SK-N-SH (cell line): ENCODE data around the gene IGSF5. TPM values are rescaled to one million over a fixed set of nuclear protein-coding genes. Genes with fewer than 3 reads are reported as not detected.

Source experiments
- CTCF ChIA-PET: fragments of 300-600, 350-600 bp; formaldehyde crosslinking; extraction: SDS; loops from one replicate; lab custom pipeline; 2021; lab: Yijun Ruan, JAX
- POLR2A ChIA-PET: fragments of 350-600 bp; sonication (Branson Sonifier 250); formaldehyde crosslinking; extraction: SDS; loops from one replicate; lab custom pipeline; 2020; ENCODE audit warnings: antibody characterized with exemption, inconsistent platforms; lab: Yijun Ruan, JAX
- DNase-seq: peaks from one replicate; pipeline ENCODE4 v3.0.0; 2012
- H2AFZ ChIP-seq: fragments of 200-600 bp; sonication (generic); 2 replicates; pipeline ENCODE4 v1.8.1; 2016; ENCODE audit warnings: antibody characterized with exemption, mild to moderate bottlenecking, low read depth
- H3F3A ChIP-seq: fragments of 200-600 bp; sonication (generic); replicated peaks from 2 replicates; pipeline ENCODE3; 2016; ENCODE audit warnings: antibody characterized with exemption, mild to moderate bottlenecking; ENCODE audit not compliant: insufficient read depth
- H3K27ac ChIP-seq, 2 experiments: fragments of 200-500 bp in 1 of 2; fragments of 200-600 bp in 1 of 2; sonication (Bioruptor generic) in 1 of 2; sonication (generic), shearing (Covaris generic) in 1 of 2; 2 replicates each; pipeline versions ENCODE4 v1.5.1 to v1.6.1; 2014 to 2016; ENCODE audit warnings: low read depth in 2 of 2, inconsistent platforms in 1 of 2, low read length in 1 of 2, mild to moderate bottlenecking in 1 of 2, mixed read lengths in 1 of 2
- H3K27me3 ChIP-seq: fragments of 200-600 bp; sonication (generic), shearing (Covaris generic); 2 replicates; pipeline ENCODE4 v1.6.1; 2016; ENCODE audit warnings: mixed run types; ENCODE audit not compliant: insufficient read depth
- H3K36me3 ChIP-seq, 2 experiments: fragments of 200-500 bp in 1 of 2; fragments of 200-600 bp in 1 of 2; sonication (Bioruptor generic) in 1 of 2; sonication (generic) in 1 of 2; replicated peaks in 1 of 2; 2 replicates each; pipeline versions ENCODE3 to v1.5.1; 2014 to 2016; ENCODE audit warnings: low read length in 1 of 2, mild to moderate bottlenecking in 1 of 2; ENCODE audit not compliant: insufficient read depth in 2 of 2, control insufficient read depth in 1 of 2
- H3K4me1 ChIP-seq, 2 experiments: fragments of 200-500 bp in 1 of 2; fragments of 200-600 bp in 1 of 2; sonication (Bioruptor generic) in 1 of 2; sonication (generic), shearing (Covaris generic) in 1 of 2; 2 replicates each; pipeline versions ENCODE4 v1.5.1 to v1.6.1; 2014 to 2016; ENCODE audit warnings: low read depth in 1 of 2, low read length in 1 of 2, mixed run types in 1 of 2; ENCODE audit not compliant: insufficient read depth in 2 of 2, control insufficient read depth in 1 of 2
- H3K4me2 ChIP-seq: fragments of 200-600 bp; sonication (generic), shearing (Covaris generic); 2 replicates; pipeline ENCODE4 v1.6.1; 2017; ENCODE audit warnings: mixed run types
- H3K4me3 ChIP-seq, 2 experiments: fragments of 200-500 bp in 1 of 2; fragments of 200-600 bp in 1 of 2; sonication (Bioruptor generic) in 1 of 2; sonication (generic), shearing (Covaris generic) in 1 of 2; 2 replicates each; pipeline versions ENCODE4 v1.5.1 to v1.8.1; 2014 to 2016; ENCODE audit warnings: low read depth in 2 of 2, inconsistent platforms in 1 of 2, low read length in 1 of 2, mild to moderate bottlenecking in 1 of 2, mixed read lengths in 1 of 2, moderate library complexity in 1 of 2
- H3K79me2 ChIP-seq: fragments of 200-600 bp; sonication (generic); 2 replicates; pipeline ENCODE4 v1.8.1; 2017; ENCODE audit warnings: mild to moderate bottlenecking; ENCODE audit not compliant: insufficient read depth
- H3K9ac ChIP-seq: fragments of 200-600 bp; sonication (generic); 2 replicates; pipeline ENCODE4 v1.6.1; 2017; ENCODE audit warnings: mixed run types
- H3K9me2 ChIP-seq: fragments of 200-600 bp; sonication (generic); 2 replicates; pipeline ENCODE4 v1.6.1; 2017; ENCODE audit warnings: mixed run types
- H3K9me3 ChIP-seq: fragments of 200-600 bp; sonication (generic); 2 replicates; pipeline ENCODE4 v1.6.1; 2017; ENCODE audit warnings: mixed run types, mild to moderate bottlenecking, moderate library complexity
- H4K20me1 ChIP-seq: fragments of 200-600 bp; sonication (generic); 2 replicates; pipeline ENCODE4 v1.6.1; 2017; ENCODE audit warnings: mild to moderate bottlenecking, mixed run types; ENCODE audit not compliant: insufficient read depth
- ELF1 ChIP-seq: IDR thresholded peaks from 2 replicates; pipeline ENCODE4 v1.4.0; 2012
- EP300 ChIP-seq, 2 experiments: IDR thresholded peaks; 2 replicates each; pipeline versions ENCODE4 v1.4.0 to v1.6.1; 2012; ENCODE audit warnings: borderline replicate concordance in 1 of 2, low read depth in 1 of 2, low read length in 1 of 2
- FOSL2 ChIP-seq: IDR thresholded peaks from 2 replicates; pipeline ENCODE4 v1.4.0; 2012; ENCODE audit warnings: low read depth, mild to moderate bottlenecking, moderate library complexity, borderline replicate concordance
- GABPA ChIP-seq: IDR thresholded peaks from 2 replicates; pipeline ENCODE4 v1.4.0; 2012; ENCODE audit warnings: low read depth, mild to moderate bottlenecking
- GATA2 ChIP-seq: sonication (generic); formaldehyde crosslinking; IDR thresholded peaks from 2 replicates; pipeline ENCODE4 v1.5.0; 2020; ENCODE audit warnings: mild to moderate bottlenecking, missing genetic modification reagents
- MEF2A ChIP-seq: IDR thresholded peaks from 2 replicates; pipeline ENCODE4 v1.4.0; 2012; ENCODE audit warnings: low read depth, borderline replicate concordance
- NRF1 ChIP-seq: IDR thresholded peaks from 2 replicates; pipeline ENCODE4 v1.6.1; 2012; ENCODE audit warnings: low read depth, mild to moderate bottlenecking, low read length
- POLR2AphosphoS5 ChIP-seq: IDR thresholded peaks from 2 replicates; pipeline ENCODE4 v1.6.1; 2012; ENCODE audit warnings: low read depth, low read length
- RCOR1 ChIP-seq: fragments of 150-350 bp; IDR thresholded peaks from 2 replicates; pipeline ENCODE4 v1.6.1; 2017; ENCODE audit warnings: antibody characterized with exemption, low read length
- RFX5 ChIP-seq: IDR thresholded peaks from 2 replicates; pipeline ENCODE4 v1.6.1; 2012; ENCODE audit warnings: mild to moderate bottlenecking, improper control_type of control experiment, low read length
- SIN3A ChIP-seq: IDR thresholded peaks from 2 replicates; pipeline ENCODE4 v1.6.1; 2012; ENCODE audit warnings: low read depth, mild to moderate bottlenecking, low read length, moderate library complexity, borderline replicate concordance
- SMC3 ChIP-seq: IDR thresholded peaks from 2 replicates; pipeline ENCODE4 v1.6.1; 2012; ENCODE audit warnings: low read depth, low read length, improper control_type of control experiment
- TAF1 ChIP-seq: IDR thresholded peaks from 2 replicates; pipeline ENCODE4 v1.6.1; 2012; ENCODE audit warnings: low read depth, mild to moderate bottlenecking, low read length, moderate library complexity, borderline replicate concordance
- TCF12 ChIP-seq: IDR thresholded peaks from 2 replicates; pipeline ENCODE4 v1.4.0; 2012
- YY1 ChIP-seq: IDR thresholded peaks from 2 replicates; pipeline ENCODE4 v1.4.0; 2012; ENCODE audit warnings: low read depth, mild to moderate bottlenecking
- WGBS: methylation state at CpG from one replicate; pipeline ENCODE4 v1.1.6; 2017; ENCODE audit warnings: low lambda C conversion rate; 5-methylcytosine and 5-hydroxymethylcytosine counted together
- polyA plus RNA-seq, 3 experiments: library from polyadenylated mRNA; depleted of rRNA; stranded (reverse); fragments of >200 nt; gene quantifications; 2 replicates each; pipeline ENCODE4 v1.2.3, GENCODE V29; 2012
- TF ChIP-seq, protein P1 (sequence below): IDR thresholded peaks from 2 replicates; pipeline ENCODE4 v1.4.0; 2012; ENCODE audit warnings: low read depth
- TF ChIP-seq, protein P2 (sequence below): fragments of 150-350 bp; IDR thresholded peaks from 2 replicates; pipeline ENCODE4 v1.6.1; 2017; ENCODE audit warnings: antibody characterized with exemption, low read length, low read depth, borderline replicate concordance
- TF ChIP-seq, protein P3 (sequence below): IDR thresholded peaks from 2 replicates; pipeline ENCODE4 v1.4.0; 2012; ENCODE audit warnings: low read depth, borderline replicate concordance
- TF ChIP-seq, protein P4 (sequence below): IDR thresholded peaks from 2 replicates; pipeline ENCODE4 v1.6.1; 2012; ENCODE audit warnings: mild to moderate bottlenecking, low read depth, low read length, moderate library complexity
- TF ChIP-seq, protein P5 (sequence below): IDR thresholded peaks from 2 replicates; pipeline ENCODE4; 2012

IGSF5 gene
- polyA plus RNA-seq, 1 of the 3 experiments (the other 2 are of a cell fraction), result 0.08 TPM

DNA sequence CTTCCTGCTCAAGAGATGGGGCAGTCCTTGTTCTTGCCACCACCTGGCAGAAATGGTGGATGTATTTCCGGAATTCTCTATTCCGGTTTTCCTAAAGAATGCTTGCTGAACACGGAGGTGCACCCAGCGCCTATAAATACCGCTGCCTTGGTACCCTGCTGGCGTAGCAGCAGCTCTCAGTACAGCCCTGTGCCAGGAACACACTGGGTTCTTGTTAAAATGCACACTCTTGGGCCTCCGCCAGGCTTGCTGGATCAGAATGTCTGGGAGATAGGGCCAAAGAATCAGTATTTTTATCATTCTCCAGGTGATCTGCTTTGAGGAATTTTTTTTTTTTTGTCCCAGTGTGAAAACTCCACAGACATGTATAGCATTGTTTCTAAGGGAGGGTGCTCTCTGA, 54.2 kb downstream of the IGSF5 start:
- H4K20me1 ChIP-seq, result no peaks in the 10 kb centered on the region
- H3K4me3 ChIP-seq, result no peak overlapping the region
- TF ChIP-seq GATA2 (CRISPR knock-in tag) (no peak), RCOR1 (no peak), SMC3 (no peak), NRF1 (no peak), GABPA (no peak), FOSL2 (no peak), TCF12 (no peak), YY1 (no peak), RFX5 (no peak), SIN3A (no peak)
- TF ChIP-seq, protein P1, sequence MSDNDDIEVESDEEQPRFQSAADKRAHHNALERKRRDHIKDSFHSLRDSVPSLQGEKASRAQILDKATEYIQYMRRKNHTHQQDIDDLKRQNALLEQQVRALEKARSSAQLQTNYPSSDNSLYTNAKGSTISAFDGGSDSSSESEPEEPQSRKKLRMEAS, result no peak
- TF ChIP-seq, protein P2, sequence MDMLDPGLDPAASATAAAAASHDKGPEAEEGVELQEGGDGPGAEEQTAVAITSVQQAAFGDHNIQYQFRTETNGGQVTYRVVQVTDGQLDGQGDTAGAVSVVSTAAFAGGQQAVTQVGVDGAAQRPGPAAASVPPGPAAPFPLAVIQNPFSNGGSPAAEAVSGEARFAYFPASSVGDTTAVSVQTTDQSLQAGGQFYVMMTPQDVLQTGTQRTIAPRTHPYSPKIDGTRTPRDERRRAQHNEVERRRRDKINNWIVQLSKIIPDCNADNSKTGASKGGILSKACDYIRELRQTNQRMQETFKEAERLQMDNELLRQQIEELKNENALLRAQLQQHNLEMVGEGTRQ, result no peak
- TF ChIP-seq, all 33 proteins: peak for 0
- H2AFZ ChIP-seq, result no peak overlapping the region
- no peaks in the 10 kb centered on the region for H3K9me3 ChIP-seq
- H3F3A ChIP-seq, result no peaks in the 10 kb centered on the region
- no peaks in the 10 kb centered on the region for H3K36me3 ChIP-seq
- DNase-seq, result no peak
- no peak overlapping the region for H3K9ac ChIP-seq
- H3K4me2 ChIP-seq, result no peak overlapping the region
- no peaks in the 10 kb centered on the region for H3K4me1 ChIP-seq
- no peak overlapping the region for H3K27ac ChIP-seq
- H3K9me2 ChIP-seq, result no peaks in the 10 kb centered on the region
- CTCF ChIA-PET, result no interaction called here
- POLR2A ChIA-PET, result no interaction called here
- H3K27me3 ChIP-seq, result no peaks in the 10 kb centered on the region
- no peaks in the 10 kb centered on the region for H3K79me2 ChIP-seq
- WGBS, result 45% methylated on average over 7 of the region's 7 CpGs

DNA sequence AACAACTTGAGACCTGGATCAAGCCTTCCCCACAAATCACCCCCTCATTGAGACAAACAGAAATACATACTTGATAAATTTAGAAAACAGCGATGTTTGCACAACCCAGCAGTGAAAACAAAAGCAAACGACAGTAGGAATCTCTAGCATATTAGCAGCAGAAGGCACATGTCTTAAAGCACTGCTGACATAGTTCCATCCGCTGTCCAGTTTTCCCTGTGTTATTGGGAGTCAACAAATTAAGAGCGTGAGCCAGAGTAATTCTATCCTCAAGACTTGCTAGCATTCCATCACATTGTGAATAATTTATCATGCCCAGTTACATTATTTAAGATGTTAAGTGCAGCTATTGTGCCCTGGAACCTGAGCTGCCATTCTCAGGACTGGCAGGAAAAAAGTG, 55.3 kb downstream of the IGSF5 start:
- H3K4me3 ChIP-seq, result no peak overlapping the region
- no peaks in the 10 kb centered on the region for H3K4me1 ChIP-seq
- no peak overlapping the region for H3K27ac ChIP-seq
- H3K27me3 ChIP-seq, result no peaks in the 10 kb centered on the region
- no peak overlapping the region for H3K9ac ChIP-seq
- POLR2A ChIA-PET, result no interaction called here
- H3K9me2 ChIP-seq, result no peaks in the 10 kb centered on the region
- H3F3A ChIP-seq, result no peaks in the 10 kb centered on the region
- H2AFZ ChIP-seq, result no peak overlapping the region
- 31% methylated on average over 4 of the region's 4 CpGs for WGBS
- H4K20me1 ChIP-seq, result no peaks in the 10 kb centered on the region
- H3K36me3 ChIP-seq, result no peaks in the 10 kb centered on the region
- no peaks in the 10 kb centered on the region for H3K9me3 ChIP-seq
- H3K79me2 ChIP-seq, result no peaks in the 10 kb centered on the region
- no peak overlapping the region for H3K4me2 ChIP-seq
- CTCF ChIA-PET, result no interaction called here
- no peak for DNase-seq
- TF ChIP-seq, protein P3, sequence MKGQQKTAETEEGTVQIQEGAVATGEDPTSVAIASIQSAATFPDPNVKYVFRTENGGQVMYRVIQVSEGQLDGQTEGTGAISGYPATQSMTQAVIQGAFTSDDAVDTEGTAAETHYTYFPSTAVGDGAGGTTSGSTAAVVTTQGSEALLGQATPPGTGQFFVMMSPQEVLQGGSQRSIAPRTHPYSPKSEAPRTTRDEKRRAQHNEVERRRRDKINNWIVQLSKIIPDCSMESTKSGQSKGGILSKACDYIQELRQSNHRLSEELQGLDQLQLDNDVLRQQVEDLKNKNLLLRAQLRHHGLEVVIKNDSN, result no peak
- TF ChIP-seq TAF1 (no peak), POLR2AphosphoS5 (no peak), EP300 (IDR thresholded peaks at IDR 0.05; ENCODE audit: borderline replicate concordance in 1 of 2, low read depth in 1 of 2, low read length in 1 of 2) (no peak), RCOR1 (no peak), MEF2A (no peak), RFX5 (no peak), ELF1 (no peak), GATA2 (CRISPR knock-in tag) (no peak), TCF12 (no peak)
- TF ChIP-seq, protein P4, sequence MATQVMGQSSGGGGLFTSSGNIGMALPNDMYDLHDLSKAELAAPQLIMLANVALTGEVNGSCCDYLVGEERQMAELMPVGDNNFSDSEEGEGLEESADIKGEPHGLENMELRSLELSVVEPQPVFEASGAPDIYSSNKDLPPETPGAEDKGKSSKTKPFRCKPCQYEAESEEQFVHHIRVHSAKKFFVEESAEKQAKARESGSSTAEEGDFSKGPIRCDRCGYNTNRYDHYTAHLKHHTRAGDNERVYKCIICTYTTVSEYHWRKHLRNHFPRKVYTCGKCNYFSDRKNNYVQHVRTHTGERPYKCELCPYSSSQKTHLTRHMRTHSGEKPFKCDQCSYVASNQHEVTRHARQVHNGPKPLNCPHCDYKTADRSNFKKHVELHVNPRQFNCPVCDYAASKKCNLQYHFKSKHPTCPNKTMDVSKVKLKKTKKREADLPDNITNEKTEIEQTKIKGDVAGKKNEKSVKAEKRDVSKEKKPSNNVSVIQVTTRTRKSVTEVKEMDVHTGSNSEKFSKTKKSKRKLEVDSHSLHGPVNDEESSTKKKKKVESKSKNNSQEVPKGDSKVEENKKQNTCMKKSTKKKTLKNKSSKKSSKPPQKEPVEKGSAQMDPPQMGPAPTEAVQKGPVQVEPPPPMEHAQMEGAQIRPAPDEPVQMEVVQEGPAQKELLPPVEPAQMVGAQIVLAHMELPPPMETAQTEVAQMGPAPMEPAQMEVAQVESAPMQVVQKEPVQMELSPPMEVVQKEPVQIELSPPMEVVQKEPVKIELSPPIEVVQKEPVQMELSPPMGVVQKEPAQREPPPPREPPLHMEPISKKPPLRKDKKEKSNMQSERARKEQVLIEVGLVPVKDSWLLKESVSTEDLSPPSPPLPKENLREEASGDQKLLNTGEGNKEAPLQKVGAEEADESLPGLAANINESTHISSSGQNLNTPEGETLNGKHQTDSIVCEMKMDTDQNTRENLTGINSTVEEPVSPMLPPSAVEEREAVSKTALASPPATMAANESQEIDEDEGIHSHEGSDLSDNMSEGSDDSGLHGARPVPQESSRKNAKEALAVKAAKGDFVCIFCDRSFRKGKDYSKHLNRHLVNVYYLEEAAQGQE, result no peak
- TF ChIP-seq, protein P1, result no peak
- TF ChIP-seq, protein P5, sequence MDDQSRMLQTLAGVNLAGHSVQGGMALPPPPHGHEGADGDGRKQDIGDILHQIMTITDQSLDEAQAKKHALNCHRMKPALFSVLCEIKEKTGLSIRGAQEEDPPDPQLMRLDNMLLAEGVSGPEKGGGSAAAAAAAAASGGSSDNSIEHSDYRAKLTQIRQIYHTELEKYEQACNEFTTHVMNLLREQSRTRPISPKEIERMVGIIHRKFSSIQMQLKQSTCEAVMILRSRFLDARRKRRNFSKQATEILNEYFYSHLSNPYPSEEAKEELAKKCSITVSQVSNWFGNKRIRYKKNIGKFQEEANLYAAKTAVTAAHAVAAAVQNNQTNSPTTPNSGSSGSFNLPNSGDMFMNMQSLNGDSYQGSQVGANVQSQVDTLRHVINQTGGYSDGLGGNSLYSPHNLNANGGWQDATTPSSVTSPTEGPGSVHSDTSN, result no peak
- TF ChIP-seq, protein P2, result no peak
